Retinal pigment epithelial cell (primary cell): ENCODE measurements around the gene CCKAR.
A peak's percentile ranks its signal among the peaks of the same experiment; 100 is the strongest.

Experiments
- DNase-seq: peaks from one replicate; pipeline ENCODE4 v3.0.0-alpha.2; 2010; ENCODE audit warnings: low read depth
- H3K4me3 ChIP-seq: 2 replicates; pipeline ENCODE4 v1.5.1; 2011; ENCODE audit warnings: mild to moderate bottlenecking, low read length, control low read depth, moderate library complexity
- CTCF ChIP-seq: conservative IDR thresholded peaks from 2 replicates; pipeline ENCODE4 v1.5.1; 2011; ENCODE audit warnings: low read depth, low read length, control low read depth, inconsistent platforms

The CCKAR gene

GRCh38 chr4:26490111-26490959, at the start of gene CCKAR:
Gene CCKAR (minus strand): TSS chr4:26490484. CDS start chr4:26490267, 217 bp downstream.
- no peak within 1 kb of the TSS for H3K4me3 ChIP-seq
- DNase-seq = peak; percentile 20
- TF ChIP-seq CTCF = no peak

- DNase-seq = no peak
- H3K4me3 ChIP-seq = no peak overlapping the region
- TF ChIP-seq CTCF = no peak
These were observed 43.4 kb upstream of the CCKAR start for GRCh38 chr4:26533685-26534084.

GRCh38 chr4:26531491-26532116, 41.3 kb upstream of the CCKAR start:
- no peak for TF ChIP-seq CTCF
- DNase-seq = no peak
- no peak overlapping the region for H3K4me3 ChIP-seq

GRCh38 chr4:26530099-26530498, 39.8 kb upstream of the CCKAR start:
- no peak overlapping the region for H3K4me3 ChIP-seq
- no peak for DNase-seq
- TF ChIP-seq CTCF = no peak

GRCh38 chr4:26529479-26529878, 39.2 kb upstream of the CCKAR start:
- no peak for TF ChIP-seq CTCF
- no peak for DNase-seq
- no peak overlapping the region for H3K4me3 ChIP-seq

GRCh38 chr4:26525771-26526150, 35.5 kb upstream of the CCKAR start:
- no peak for TF ChIP-seq CTCF
- no peak for DNase-seq
- no peak overlapping the region for H3K4me3 ChIP-seq
